8988T (cell line): ENCODE data around the gene GPLD1.

Experiments used
- DNase-seq: peaks from one replicate; pipeline ENCODE4 v3.0.0; 2011

GPLD1 gene

GRCh38 chr6:24500683-24501082 is 11.3 kb upstream of the GPLD1 start:
- DNase-seq = no peak

GRCh38 chr6:24497254-24497970 is 8.0 kb upstream of the GPLD1 start:
- no peak for DNase-seq

DNA sequence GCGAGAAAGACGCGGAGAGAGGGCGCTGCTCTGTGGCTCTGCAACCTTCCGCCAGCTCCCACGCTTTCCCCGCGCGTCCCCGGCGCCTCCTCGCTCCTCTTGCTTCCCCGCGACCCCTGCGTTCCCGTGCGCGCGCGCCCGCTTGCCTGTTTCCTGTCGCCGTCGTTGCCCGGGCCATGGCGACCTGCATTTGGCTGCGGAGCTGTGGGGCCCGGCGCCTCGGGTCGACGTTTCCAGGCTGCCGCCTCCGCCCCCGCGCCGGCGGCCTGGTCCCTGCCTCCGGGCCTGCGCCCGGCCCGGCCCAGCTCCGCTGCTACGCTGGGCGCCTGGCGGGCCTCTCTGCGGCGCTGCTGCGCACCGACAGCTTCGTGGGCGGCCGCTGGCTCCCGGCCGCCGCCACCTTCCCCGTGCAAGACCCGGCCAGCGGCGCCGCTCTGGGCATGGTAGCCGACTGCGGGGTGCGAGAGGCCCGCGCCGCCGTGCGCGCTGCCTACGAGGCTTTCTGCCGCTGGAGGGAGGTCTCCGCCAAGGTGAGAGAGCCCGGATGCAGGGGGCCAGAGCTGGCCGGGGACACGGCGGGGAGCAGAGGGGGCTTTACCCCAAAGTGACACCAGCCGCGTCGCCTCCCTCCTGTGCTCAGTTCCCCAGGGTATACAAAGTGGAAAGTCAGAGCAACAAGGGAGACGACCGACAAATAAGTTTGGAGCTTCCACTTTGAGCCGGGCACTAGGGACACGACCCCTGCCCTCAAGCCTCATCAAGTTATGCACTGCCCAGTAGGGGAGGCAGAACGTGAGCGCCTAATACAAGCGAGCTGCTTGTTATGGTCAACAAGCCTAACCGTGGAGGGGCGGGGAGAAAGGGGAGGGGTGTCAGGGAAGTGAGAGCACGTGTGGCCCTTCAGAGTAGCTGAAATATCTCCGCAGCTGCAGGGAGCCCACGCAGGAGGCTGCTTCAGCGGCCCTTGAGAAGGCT is 5.7 kb upstream of the GPLD1 start, which contains the start of gene ALDH5A1:
ALDH5A1 (plus strand) TSS at position 149 of the 975 bp plus-strand sequence; CDS start at position 177, 28 bp downstream.
- DNase-seq = peak; percentile 56

DNA sequence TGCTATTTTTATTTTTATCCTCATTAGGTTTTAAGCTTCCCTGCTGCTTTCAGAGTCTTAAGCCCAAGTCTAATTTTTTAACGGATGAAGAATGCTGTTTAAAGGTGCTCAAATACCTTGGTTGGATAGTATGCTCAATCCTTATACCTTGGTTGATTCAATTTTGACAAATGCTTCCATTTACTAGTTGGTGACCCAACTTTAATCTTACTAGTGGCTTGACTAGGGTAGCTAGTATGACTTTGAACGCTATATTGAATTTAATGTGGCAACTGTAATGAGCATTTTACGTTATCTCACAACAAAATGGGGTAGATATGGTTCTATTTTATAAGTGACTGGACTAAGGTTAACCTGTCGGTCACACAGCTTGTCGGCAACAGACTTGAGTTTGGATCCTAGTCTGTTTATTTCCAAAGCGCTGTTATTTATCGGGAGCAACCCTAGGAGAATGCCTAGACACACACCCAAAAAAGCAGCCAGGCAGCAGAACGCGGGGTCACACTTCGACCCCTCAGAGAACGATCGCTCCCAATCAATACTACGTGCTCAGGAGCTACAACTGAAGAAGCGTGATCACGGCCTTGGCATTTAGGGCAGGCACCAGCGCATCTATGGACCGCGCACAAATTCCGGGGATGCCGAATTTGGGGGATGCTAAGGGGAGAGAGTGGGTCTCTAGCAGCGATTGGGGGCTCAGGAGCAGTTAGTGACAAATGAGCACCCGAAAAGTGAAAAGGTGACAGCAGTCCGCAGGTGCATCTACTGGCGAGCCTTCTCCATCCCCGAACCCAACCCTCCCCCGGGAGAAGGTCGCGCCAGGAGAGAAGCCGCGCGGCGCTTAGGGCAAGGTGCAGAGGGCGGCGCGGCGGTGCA is 4.8 kb upstream of the GPLD1 start:
- DNase-seq = no peak

GRCh38 chr6:24492475-24492874 is 3.1 kb upstream of the GPLD1 start:
- DNase-seq = peak; percentile 51

GRCh38 chr6:24490948-24491347 is 1.6 kb upstream of the GPLD1 start:
- DNase-seq = no peak

DNA sequence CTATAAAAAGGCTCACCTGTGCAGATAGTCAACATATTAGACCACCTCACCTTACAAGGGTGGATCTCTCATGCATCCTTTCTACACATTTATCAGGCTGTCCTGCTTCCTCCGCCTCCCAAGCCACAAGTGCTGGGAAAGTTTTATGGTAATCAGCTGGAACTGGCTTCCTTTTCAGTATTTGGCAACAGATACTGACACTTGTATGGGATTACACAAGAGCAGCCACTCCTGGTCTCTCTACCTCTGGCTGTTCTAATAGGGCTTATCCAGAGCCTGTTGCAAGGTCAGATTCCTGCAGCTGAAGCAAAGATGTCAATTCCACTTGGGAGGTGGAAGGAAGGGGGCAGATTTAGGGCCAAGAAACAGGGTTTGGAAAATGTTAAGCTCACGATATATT is 503 bp upstream of the GPLD1 start:
- no peak for DNase-seq

DNA sequence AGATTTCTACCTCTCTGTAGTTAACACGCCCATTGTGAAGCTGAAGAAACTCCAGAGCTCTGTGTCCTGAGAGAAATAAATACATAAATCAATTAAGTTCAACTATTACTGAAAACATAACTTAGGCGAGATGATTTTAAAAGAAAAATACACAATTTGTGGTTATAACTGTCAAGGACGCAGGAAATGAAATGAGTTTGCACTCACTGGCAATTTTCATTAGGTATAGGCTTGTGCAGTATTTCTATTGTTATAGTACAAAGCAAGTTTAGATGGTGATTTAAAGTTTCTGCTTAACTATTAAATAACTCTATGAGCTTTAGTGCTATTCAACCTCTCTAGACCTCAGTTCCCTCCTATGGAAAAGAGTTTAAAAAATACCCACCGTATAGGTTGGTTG is 3.3 kb downstream of the GPLD1 start:
- no peak for DNase-seq

DNA sequence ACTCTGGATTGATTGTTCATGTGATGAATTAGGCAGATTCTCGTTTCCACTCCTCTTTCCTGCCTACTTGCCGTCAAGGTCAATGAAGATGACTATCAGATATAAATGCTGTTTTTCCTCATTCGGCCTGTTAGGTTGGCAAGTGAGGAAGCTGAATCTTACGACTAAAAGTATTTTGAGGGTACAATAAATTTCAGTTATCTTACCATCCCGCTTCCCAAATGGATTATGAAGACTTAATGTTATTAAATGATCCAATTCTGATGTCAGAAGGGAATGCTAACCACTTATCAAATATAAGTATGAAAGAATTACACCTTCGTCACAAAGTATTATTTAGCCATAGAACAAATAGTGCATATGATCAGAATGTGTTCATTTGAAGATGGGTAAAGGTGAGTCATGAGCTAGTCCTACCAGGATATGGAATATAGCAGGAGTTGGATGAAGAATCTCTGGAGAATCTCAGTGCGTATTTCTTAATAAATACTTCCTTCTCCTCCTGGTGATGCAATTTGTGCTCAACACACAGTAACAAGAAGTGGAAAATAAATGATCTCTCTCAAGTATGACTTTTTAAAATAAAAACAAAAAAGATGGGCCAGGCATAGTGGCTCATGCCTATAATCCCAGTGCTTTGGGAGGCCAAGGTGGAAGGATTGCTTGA is 4.6 kb downstream of the GPLD1 start:
- DNase-seq = no peak

GRCh38 chr6:24481449-24481848 is 7.9 kb downstream of the GPLD1 start:
- no peak for DNase-seq

GRCh38 chr6:24480705-24481104 is 8.7 kb downstream of the GPLD1 start:
- DNase-seq = no peak

DNA sequence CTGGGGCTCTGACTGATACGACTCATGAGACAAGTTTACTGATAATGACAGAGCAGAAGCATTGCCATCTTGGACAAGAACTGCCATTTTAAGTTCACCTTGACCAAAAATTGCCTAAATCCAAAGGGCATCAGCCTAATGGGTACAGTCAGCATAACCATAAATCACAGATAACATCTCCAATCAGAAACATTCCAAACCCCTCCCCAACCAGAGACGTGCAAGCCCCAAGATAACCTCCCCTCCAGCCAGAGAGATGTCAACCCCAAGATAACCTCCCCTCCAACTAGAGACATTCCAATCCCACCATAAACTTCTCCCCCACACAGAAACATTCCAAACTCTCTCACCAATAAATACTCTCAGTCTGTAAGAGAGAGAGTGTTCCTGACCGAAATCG is 10.5 kb downstream of the GPLD1 start:
- no peak for DNase-seq

DNA sequence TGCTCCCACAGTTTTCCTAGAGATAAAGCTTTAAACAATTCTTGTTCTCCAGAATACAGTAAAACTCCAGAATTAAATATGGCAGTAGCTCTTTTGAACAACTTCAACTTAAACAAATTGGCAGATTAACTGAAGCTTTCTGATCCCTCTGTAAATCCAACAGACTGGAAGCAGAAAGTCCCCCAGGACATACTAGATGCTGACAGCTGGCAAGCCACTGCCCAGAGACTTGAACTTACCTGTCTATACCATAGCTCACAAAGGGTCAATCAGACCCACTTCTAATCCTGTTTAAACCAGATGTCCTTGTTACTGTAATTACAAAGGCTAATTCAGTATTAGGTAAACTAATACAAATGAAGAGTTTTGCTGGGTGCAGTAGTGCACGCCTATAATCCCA is 12.3 kb downstream of the GPLD1 start:
- DNase-seq = no peak

DNA sequence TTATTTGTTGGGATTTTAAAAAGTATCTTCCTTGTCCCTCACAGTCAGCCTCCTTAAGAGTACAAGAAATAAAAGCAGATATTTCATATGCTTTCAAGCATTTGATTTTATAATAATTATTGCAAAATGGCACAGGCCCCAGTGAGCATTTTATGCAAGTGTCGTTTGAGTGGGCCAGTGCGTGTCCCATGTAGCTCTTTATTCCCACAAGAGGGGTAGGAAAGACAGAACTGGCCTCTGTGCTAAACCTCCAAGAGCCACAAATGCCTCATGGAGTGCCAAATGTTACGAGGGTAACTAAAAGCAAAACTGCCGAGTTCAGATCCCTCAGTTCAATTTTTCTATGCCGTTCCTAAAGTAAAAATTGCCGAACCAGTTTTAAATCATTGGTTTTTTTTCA is 12.7 kb downstream of the GPLD1 start:
- no peak for DNase-seq

- no peak for DNase-seq
Observed at GRCh38 chr6:24472181-24472580, 17.2 kb downstream of the GPLD1 start.

DNA sequence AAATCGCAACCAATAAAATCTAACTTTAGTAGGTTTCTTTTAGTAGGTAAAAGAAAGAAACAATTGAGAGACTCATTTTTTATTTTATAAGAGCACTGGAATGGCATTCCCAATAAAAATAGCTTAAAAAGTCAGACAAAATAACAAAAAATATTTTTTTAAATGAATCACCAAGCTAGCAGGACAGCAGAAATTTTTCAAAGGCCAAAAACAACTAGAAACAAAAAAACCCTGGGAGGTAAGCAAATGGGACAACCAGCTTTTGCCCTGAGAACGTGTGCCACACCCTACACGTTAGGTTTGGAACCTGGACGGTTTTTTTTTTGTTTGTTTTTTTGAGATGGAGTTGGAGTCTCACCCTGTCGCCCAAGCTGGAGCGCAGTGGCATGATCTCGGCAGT is 19.6 kb downstream of the GPLD1 start:
- no peak for DNase-seq

DNA sequence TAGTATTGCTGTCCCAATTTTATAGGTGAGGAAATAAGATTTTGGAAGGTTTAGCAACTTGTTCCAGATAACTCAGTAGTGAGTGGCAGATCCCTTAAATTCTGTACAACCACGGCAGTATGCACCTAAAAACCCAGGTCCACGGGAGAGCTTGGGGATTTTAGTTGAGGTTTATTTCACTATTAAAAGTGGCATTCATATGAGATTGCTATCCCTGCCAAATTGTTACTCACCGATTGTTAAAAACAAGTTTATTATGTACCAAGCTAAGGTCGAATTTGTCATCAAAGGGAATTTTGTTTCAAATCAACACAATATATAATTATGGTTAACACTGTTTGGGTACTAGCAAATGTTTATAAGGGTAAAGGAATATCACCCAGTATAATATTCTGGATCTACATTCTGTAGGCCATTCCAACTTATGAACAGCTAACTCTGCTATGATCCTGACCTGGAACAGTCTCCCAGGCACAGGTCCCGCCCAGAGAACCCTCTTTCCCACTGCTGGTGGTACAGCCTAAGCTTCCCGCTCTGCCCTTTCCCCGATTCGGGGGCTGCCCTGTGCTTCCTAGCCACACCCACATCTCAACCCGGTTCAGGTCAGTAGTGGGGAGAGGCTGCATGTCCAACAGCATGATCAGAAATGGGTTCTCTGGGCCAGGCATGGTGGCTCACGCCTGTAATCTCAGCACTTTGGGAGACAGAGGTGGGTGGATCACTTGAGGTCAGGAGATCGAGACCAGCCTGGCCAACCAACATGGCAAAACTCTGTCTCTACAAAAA is 24.9 kb downstream of the GPLD1 start:
- no peak for DNase-seq

DNA sequence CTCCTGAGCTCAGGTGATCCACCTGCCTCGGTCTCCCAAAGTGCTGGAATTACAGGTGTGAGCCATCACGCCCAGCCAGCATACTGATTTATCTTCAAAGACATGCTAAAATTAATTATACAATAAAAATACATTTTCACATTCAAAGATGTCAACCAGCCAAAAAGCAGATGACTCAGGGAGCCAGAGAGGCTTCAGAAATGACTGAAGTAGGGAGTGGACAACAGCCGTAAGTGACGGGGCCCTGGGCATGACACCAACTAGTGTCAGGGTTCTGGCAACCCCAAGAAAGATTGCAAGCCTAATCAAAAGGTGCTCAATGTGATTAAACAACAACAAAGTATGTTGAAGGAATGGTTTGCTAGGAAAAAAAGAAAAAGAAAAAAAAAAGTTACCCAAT is 28.4 kb downstream of the GPLD1 start:
- DNase-seq = no peak

GRCh38 chr6:24458941-24459340 is 30.4 kb downstream of the GPLD1 start:
- DNase-seq = no peak

GRCh38 chr6:24458134-24458533 is 31.2 kb downstream of the GPLD1 start:
- DNase-seq = no peak

DNA sequence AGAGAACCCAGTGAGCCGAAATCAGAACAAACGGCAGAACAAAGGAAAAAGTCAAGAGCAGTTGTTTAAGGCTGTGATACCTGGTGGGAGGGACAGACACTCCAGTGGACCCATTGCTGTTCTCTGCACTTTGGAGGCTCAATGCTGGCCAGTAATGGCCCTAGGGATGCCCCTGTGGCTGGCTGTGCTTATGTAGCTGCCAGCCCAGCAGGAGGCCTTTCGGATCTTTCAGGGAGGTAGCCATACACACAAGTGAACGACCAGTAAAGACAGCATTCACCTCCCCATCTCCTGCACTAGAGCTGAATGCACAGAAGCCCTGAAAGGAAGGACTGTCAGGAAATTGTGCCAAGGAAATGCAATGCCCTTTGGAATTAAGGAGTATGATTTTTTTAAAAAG is 34.3 kb downstream of the GPLD1 start:
- no peak for DNase-seq

- no peak for DNase-seq
Observed at GRCh38 chr6:24454452-24454851, 34.9 kb downstream of the GPLD1 start.
